SK-N-SH treated with all-trans-retinoic acid at 6 μM for 48 hours (cell line): ENCODE measurements around the gene TCF3.

Source experiments
- GLIS3 ChIP-seq: fragments of 250-450 bp; sonication (Bioruptor Pico); IDR thresholded peaks from 2 replicates; pipeline ENCODE4 v1.5.0; 2020; ENCODE audit warnings: mild to moderate bottlenecking, moderate library complexity
- ISL1 ChIP-seq: fragments of 250-450 bp; sonication (Bioruptor Pico); IDR thresholded peaks from 2 replicates; pipeline ENCODE4 v2.1.2; 2022; ENCODE audit warnings: mild to moderate bottlenecking, moderate library complexity
- RARB ChIP-seq: fragments of 250-450 bp; sonication (Bioruptor Pico); IDR thresholded peaks from 2 replicates; pipeline ENCODE4 v1.8.0; 2021; ENCODE audit warnings: mild to moderate bottlenecking, moderate library complexity
- TOX ChIP-seq: fragments of 250-450 bp; sonication (Bioruptor Pico); IDR thresholded peaks from 2 replicates; pipeline ENCODE4 v1.8.0; 2021; ENCODE audit warnings: mild to moderate bottlenecking, moderate library complexity, borderline replicate concordance
- ZC3H10 ChIP-seq: fragments of 250-450 bp; sonication (Bioruptor Pico); IDR thresholded peaks from 2 replicates; pipeline ENCODE4 v1.5.1; 2021; ENCODE audit warnings: mild to moderate bottlenecking, moderate library complexity
- ZFP3 ChIP-seq: fragments of 250-450 bp; sonication (Bioruptor Pico); IDR thresholded peaks from 2 replicates; pipeline ENCODE4 v1.5.0; 2020; ENCODE audit warnings: mild to moderate bottlenecking, moderate library complexity
- ZFP30 ChIP-seq: fragments of 450-650 bp; formaldehyde crosslinking; IDR thresholded peaks from 2 replicates; pipeline ENCODE4 v1.5.0; 2022; ENCODE audit warnings: mild to moderate bottlenecking, moderate library complexity
- ZNF70 ChIP-seq: fragments of 450-650 bp; formaldehyde crosslinking; IDR thresholded peaks from 2 replicates; pipeline ENCODE4 v1.5.0; 2020; ENCODE audit warnings: mild to moderate bottlenecking, moderate library complexity
- TF ChIP-seq, protein P1 (sequence below): fragments of 250-450 bp; sonication (Bioruptor Pico); IDR thresholded peaks from 2 replicates; pipeline ENCODE4 v1.5.1; 2020; ENCODE audit warnings: low read depth, mild to moderate bottlenecking, moderate library complexity
- TF ChIP-seq, protein P2 (sequence below): fragments of 250-450 bp; sonication (Bioruptor Pico); IDR thresholded peaks from 2 replicates; pipeline ENCODE4 v1.8.0; 2020; ENCODE audit warnings: mild to moderate bottlenecking, moderate library complexity, borderline replicate concordance
- TF ChIP-seq, protein P3 (sequence below): fragments of 250-450 bp; sonication (Bioruptor Pico); IDR thresholded peaks from 2 replicates; pipeline ENCODE4 v1.5.0; 2020; ENCODE audit warnings: mild to moderate bottlenecking, moderate library complexity

DNA sequence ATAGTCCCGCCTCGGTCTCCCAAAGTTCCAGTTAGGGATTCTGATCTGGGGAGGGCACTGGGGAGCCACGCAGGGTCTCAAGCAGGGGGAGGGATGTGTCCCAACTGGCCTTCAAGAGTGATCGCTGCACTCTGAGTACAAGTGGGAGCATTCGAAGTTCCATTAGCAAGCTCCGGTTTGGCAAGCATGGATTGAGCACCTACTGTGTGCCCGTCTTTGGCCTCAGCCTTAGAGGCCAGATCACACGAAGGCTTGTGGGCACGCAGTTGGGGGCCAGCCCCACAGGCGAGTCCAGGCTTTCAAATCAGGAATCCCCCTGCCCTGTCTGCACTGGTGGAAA, 32.1 kb upstream of the TCF3 start:
- TF ChIP-seq, protein P1, sequence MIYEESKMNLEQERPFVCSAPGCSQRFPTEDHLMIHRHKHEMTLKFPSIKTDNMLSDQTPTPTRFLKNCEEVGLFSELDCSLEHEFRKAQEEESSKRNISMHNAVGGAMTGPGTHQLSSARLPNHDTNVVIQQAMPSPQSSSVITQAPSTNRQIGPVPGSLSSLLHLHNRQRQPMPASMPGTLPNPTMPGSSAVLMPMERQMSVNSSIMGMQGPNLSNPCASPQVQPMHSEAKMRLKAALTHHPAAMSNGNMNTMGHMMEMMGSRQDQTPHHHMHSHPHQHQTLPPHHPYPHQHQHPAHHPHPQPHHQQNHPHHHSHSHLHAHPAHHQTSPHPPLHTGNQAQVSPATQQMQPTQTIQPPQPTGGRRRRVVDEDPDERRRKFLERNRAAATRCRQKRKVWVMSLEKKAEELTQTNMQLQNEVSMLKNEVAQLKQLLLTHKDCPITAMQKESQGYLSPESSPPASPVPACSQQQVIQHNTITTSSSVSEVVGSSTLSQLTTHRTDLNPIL (CRISPR knock-in tag) = no peak
- TF ChIP-seq ZFP30 (CRISPR knock-in tag) (no peak), ZFP3 (CRISPR knock-in tag) (no peak), RARB (CRISPR knock-in tag) (no peak), TOX (CRISPR knock-in tag) (no peak), GLIS3 (CRISPR knock-in tag) (no peak), ISL1 (no peak), ZNF70 (CRISPR knock-in tag) (no peak), ZC3H10 (CRISPR knock-in tag) (no peak)
- TF ChIP-seq, protein P2, sequence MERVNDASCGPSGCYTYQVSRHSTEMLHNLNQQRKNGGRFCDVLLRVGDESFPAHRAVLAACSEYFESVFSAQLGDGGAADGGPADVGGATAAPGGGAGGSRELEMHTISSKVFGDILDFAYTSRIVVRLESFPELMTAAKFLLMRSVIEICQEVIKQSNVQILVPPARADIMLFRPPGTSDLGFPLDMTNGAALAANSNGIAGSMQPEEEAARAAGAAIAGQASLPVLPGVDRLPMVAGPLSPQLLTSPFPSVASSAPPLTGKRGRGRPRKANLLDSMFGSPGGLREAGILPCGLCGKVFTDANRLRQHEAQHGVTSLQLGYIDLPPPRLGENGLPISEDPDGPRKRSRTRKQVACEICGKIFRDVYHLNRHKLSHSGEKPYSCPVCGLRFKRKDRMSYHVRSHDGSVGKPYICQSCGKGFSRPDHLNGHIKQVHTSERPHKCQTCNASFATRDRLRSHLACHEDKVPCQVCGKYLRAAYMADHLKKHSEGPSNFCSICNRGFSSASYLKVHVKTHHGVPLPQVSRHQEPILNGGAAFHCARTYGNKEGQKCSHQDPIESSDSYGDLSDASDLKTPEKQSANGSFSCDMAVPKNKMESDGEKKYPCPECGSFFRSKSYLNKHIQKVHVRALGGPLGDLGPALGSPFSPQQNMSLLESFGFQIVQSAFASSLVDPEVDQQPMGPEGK (CRISPR knock-in tag) = no peak
- TF ChIP-seq, protein P3, sequence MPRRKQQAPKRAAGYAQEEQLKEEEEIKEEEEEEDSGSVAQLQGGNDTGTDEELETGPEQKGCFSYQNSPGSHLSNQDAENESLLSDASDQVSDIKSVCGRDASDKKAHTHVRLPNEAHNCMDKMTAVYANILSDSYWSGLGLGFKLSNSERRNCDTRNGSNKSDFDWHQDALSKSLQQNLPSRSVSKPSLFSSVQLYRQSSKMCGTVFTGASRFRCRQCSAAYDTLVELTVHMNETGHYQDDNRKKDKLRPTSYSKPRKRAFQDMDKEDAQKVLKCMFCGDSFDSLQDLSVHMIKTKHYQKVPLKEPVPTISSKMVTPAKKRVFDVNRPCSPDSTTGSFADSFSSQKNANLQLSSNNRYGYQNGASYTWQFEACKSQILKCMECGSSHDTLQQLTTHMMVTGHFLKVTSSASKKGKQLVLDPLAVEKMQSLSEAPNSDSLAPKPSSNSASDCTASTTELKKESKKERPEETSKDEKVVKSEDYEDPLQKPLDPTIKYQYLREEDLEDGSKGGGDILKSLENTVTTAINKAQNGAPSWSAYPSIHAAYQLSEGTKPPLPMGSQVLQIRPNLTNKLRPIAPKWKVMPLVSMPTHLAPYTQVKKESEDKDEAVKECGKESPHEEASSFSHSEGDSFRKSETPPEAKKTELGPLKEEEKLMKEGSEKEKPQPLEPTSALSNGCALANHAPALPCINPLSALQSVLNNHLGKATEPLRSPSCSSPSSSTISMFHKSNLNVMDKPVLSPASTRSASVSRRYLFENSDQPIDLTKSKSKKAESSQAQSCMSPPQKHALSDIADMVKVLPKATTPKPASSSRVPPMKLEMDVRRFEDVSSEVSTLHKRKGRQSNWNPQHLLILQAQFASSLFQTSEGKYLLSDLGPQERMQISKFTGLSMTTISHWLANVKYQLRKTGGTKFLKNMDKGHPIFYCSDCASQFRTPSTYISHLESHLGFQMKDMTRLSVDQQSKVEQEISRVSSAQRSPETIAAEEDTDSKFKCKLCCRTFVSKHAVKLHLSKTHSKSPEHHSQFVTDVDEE (CRISPR knock-in tag) = no peak
